ENCODE results near the gene TEX53.

GRCh38 chr9:114671605-114672004 is 14.0 kb upstream of the TEX53 start:
- TF ChIP-seq GABPA (IDR thresholded peaks at IDR 0.05; ENCODE audit: low read depth) (no peak), CTCF (IDR thresholded peaks at IDR 0.05; ENCODE audit: insufficient read depth, low read length) (no peak), REST (IDR thresholded peaks at IDR 0.05; ENCODE audit: insufficient replicate concordance, low read depth) (no peak), POLR2AphosphoS5 (IDR thresholded peaks at IDR 0.05; ENCODE audit: low read depth) (no peak), SPI1 (IDR thresholded peaks at IDR 0.05; ENCODE audit: borderline replicate concordance, low read depth) (no peak)

All from HL-60 (cell line).